HG02610 (cell line): ENCODE measurements around the gene PRPS1.
A peak's percentile ranks its signal among the peaks of the same experiment; 100 is the strongest.
"Not testable (repeated sequence)": the region's sequence is repeated elsewhere in the genome, so short reads cannot be mapped to it uniquely, and the experiment has no call there.

Experiments used
- ATAC-seq: cut with Tn5 transposase; IDR thresholded peaks from one replicate; pipeline ENCODE4 v1.9.1; 2021; ENCODE audit warnings: mild to moderate bottlenecking, moderate library complexity; ENCODE audit not compliant: unreplicated experiment

The PRPS1 gene

GRCh38 chrX:107629540-107629909 lies 1.2 kb downstream of the PRPS1 start:
- ATAC-seq: no peak

- no peak for ATAC-seq
Observed at GRCh38 chrX:107630031-107630689, 1.9 kb downstream of the PRPS1 start.

GRCh38 chrX:107632346-107632745 lies 4.0 kb downstream of the PRPS1 start:
- no peak for ATAC-seq

GRCh38 chrX:107646735-107647134 lies 18.4 kb downstream of the PRPS1 start:
- ATAC-seq: no peak

GRCh38 chrX:107648332-107648731 lies 20.0 kb downstream of the PRPS1 start:
- ATAC-seq: no peak

GRCh38 chrX:107654566-107654871 lies 26.2 kb downstream of the PRPS1 start:
- no peak for ATAC-seq

GRCh38 chrX:107654872-107655761 lies 26.8 kb downstream of the PRPS1 start:
- no peak for ATAC-seq

- no peak for ATAC-seq
Observed at GRCh38 chrX:107656978-107657377, 28.7 kb downstream of the PRPS1 start.

- no peak for ATAC-seq
Observed at GRCh38 chrX:107658660-107659059, 30.4 kb downstream of the PRPS1 start.

- ATAC-seq: no peak
Observed at GRCh38 chrX:107659286-107659685, 31.0 kb downstream of the PRPS1 start.

GRCh38 chrX:107659768-107660167 lies 31.5 kb downstream of the PRPS1 start:
- no peak for ATAC-seq

GRCh38 chrX:107662145-107662544 lies 33.8 kb downstream of the PRPS1 start:
- no peak for ATAC-seq

- no peak for ATAC-seq
Observed at GRCh38 chrX:107662824-107663223, 34.5 kb downstream of the PRPS1 start.

GRCh38 chrX:107666931-107667330 lies 38.6 kb downstream of the PRPS1 start:
- no peak for ATAC-seq

- ATAC-seq: no peak
Observed at GRCh38 chrX:107667426-107667825, 39.1 kb downstream of the PRPS1 start.

- ATAC-seq: not testable (repeated sequence)
Observed at GRCh38 chrX:107668710-107669109, 40.4 kb downstream of the PRPS1 start.

GRCh38 chrX:107669261-107669660 lies 41.0 kb downstream of the PRPS1 start:
- no peak for ATAC-seq

GRCh38 chrX:107669885-107670628 lies 41.7 kb downstream of the PRPS1 start:
- ATAC-seq: no peak

- ATAC-seq: not testable (repeated sequence)
Observed at GRCh38 chrX:107671256-107671655, 42.9 kb downstream of the PRPS1 start.

GRCh38 chrX:107672955-107673378 lies 44.7 kb downstream of the PRPS1 start:
- no peak for ATAC-seq

GRCh38 chrX:107673431-107673830 lies 45.1 kb downstream of the PRPS1 start:
- ATAC-seq: peak; percentile 0
